ENCODE results near the gene SLC35G4. TPM values are rescaled to one million over a fixed set of nuclear protein-coding genes. Genes with fewer than 3 reads are reported as not detected.

The SLC35G4 gene
- total RNA-seq, 1 experiment from 2014 or later, result not detected

DNA sequence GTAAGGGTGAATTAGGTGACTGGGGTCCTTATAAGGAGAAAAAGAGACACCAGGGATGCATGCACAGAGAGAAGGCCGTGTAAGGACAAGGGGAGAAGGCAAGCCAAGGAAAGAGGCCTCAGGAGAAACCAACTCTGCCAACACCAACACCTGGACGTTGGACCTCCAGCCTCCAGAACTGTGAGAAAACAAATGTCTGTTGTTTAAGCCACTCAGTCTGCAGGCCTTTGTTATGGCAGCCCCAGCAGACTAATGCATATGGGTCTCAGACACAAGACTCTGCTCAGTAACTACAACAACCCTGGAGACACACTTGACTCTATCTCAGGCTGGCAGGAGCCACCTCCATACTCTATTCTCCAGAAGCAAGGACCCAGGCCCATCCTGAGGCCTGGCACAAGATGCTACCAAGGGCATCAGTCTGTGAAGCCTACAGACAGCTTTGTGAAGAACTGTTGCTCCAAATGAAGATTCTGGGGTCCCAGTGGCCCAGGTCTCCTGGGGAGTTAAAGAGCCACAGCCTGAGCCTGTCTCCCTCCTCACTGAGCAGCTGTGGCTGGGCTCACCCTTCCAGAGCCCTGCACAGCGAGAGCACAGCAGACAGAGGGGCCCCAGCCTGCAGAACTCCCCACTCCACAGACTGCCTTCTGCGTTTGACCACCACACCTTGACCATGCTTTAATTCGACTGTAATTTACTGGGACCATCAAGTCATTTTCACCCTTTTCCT is 43.0 kb upstream of the SLC35G4 start:
- H3K4me1 ChIP-seq, result no peaks in the 10 kb centered on the region
- Mint-ChIP-seq H3K4me3 (ENCODE audit: unreplicated experiment) (no peak overlapping the region), H3K27me3 (ENCODE audit: insufficient read depth, unreplicated experiment) (peaks cover 12% of the 10 kb centered on the region), H3K4me1 (ENCODE audit: low read depth, unreplicated experiment) (no peaks in the 10 kb centered on the region), H3K36me3 (ENCODE audit: insufficient read depth, unreplicated experiment) (no peaks in the 10 kb centered on the region), H3K9me3 (ENCODE audit: unreplicated experiment) (no peaks in the 10 kb centered on the region), H3K27ac (ENCODE audit: unreplicated experiment) (no peak overlapping the region)
- ChIA-PET CTCF (no interaction called here), POLR2A (no interaction called here)
- TF ChIP-seq, protein P1, sequence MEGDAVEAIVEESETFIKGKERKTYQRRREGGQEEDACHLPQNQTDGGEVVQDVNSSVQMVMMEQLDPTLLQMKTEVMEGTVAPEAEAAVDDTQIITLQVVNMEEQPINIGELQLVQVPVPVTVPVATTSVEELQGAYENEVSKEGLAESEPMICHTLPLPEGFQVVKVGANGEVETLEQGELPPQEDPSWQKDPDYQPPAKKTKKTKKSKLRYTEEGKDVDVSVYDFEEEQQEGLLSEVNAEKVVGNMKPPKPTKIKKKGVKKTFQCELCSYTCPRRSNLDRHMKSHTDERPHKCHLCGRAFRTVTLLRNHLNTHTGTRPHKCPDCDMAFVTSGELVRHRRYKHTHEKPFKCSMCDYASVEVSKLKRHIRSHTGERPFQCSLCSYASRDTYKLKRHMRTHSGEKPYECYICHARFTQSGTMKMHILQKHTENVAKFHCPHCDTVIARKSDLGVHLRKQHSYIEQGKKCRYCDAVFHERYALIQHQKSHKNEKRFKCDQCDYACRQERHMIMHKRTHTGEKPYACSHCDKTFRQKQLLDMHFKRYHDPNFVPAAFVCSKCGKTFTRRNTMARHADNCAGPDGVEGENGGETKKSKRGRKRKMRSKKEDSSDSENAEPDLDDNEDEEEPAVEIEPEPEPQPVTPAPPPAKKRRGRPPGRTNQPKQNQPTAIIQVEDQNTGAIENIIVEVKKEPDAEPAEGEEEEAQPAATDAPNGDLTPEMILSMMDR (IDR thresholded peaks at IDR 0.05; ENCODE audit: insufficient read depth in 1 of 2, low read depth in 1 of 2, low read length in 1 of 2, severe bottlenecking in 1 of 2, unreplicated experiment in 1 of 2), result no peak
- no peaks in the 10 kb centered on the region for H3K27me3 ChIP-seq (replicated peaks; ENCODE audit: control insufficient read depth, insufficient read depth, low read length)
- no TSS peak for BruUV-seq (replicated peaks)
- no peak overlapping the region for H3K4me3 ChIP-seq (ENCODE audit: low read depth, low read length)
- intact Hi-C loops (cut with micrococcal nuclease; ENCODE audit: unreplicated experiment), result no loop called here
- no peak for DNase-seq
- no peaks in the 10 kb centered on the region for H3K36me3 ChIP-seq (ENCODE audit: control insufficient read depth, insufficient read depth, low read length)
- no peaks in the 10 kb centered on the region for H3K9me3 ChIP-seq

DNA sequence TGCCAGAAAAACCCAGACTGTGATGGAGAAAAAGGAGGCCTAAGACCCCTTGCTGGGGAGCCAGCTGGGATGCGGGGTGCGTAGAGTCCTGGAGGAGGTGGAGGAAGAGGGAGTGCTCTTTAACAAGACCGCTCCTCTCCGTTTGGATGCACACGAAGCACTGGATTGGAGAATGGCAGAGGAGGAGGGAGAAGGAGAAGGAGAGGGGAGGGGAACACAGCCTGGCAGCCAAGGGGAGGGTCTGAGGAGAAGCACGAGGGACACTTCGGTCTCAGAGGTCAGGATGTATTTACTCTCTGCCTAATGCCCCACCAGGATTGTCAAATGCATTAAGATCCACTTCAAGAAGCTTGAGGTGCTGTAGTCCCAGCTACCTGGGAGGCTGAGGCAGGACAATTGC is 42.0 kb upstream of the SLC35G4 start:
- CTCF ChIA-PET, result no interaction called here

DNA sequence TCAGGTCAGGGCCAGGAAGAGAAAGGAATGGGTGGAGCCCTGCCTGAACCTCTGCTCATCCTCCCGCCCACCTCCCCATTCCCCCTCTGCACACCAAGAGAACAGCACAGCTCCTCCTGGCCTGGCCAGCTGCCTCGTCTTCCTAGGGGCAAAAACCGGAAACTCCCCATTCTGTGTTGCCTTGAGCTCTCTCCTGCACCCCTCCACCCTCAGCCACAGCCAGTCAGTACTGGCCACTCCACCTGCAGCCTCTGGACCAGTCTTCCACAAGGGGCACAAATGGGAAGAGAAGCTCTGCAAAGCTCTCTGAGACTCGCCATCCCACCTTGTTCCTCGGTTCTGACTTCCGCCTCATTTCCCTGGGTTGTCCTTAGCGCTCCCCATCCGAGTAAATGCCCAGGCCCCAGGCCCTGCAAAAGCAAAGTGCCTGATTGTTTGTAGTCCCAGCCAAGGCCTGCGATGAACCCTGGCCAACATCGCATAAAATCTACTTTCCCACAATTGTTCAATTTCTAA is 39.3 kb upstream of the SLC35G4 start:
- BruUV-seq (replicated peaks), result no TSS peak
- DNase-seq, result no peak
- Histone ChIP-seq H3K27me3 (replicated peaks; ENCODE audit: control insufficient read depth, insufficient read depth, low read length) (no peaks in the 10 kb centered on the region), H3K36me3 (ENCODE audit: control insufficient read depth, insufficient read depth, low read length) (no peaks in the 10 kb centered on the region), H3K4me1 (no peaks in the 10 kb centered on the region), H3K9me3 (no peaks in the 10 kb centered on the region), H3K4me3 (ENCODE audit: low read depth, low read length) (no peak overlapping the region)
- Mint-ChIP-seq H3K36me3 (ENCODE audit: insufficient read depth, unreplicated experiment) (no peaks in the 10 kb centered on the region), H3K9me3 (ENCODE audit: unreplicated experiment) (no peaks in the 10 kb centered on the region), H3K27ac (ENCODE audit: unreplicated experiment) (no peak overlapping the region), H3K4me3 (ENCODE audit: unreplicated experiment) (no peak overlapping the region), H3K4me1 (ENCODE audit: low read depth, unreplicated experiment) (no peaks in the 10 kb centered on the region), H3K27me3 (ENCODE audit: insufficient read depth, unreplicated experiment) (peaks cover 30% of the 10 kb centered on the region)
- POLR2A ChIA-PET, result no interaction called here
- intact Hi-C loops (cut with micrococcal nuclease; ENCODE audit: unreplicated experiment), result no loop called here
- TF ChIP-seq, protein P1 (IDR thresholded peaks at IDR 0.05; ENCODE audit: insufficient read depth in 1 of 2, low read depth in 1 of 2, low read length in 1 of 2, severe bottlenecking in 1 of 2, unreplicated experiment in 1 of 2), result no peak
- CTCF ChIA-PET, result interaction anchor here (0.7 kb wide), 1 partner anchor 172 kb away, joined by 3 read pairs; no protein-coding TSS in a partner anchor

More for the DNA sequence above, 42.0 kb upstream of the SLC35G4 start:
- DNase-seq, result no peak
- TF ChIP-seq, protein P1 (IDR thresholded peaks at IDR 0.05; ENCODE audit: insufficient read depth in 1 of 2, low read depth in 1 of 2, low read length in 1 of 2, severe bottlenecking in 1 of 2, unreplicated experiment in 1 of 2), result no peak
- no peak overlapping the region for H3K4me3 ChIP-seq (ENCODE audit: low read depth, low read length)
- intact Hi-C loops (cut with micrococcal nuclease; ENCODE audit: unreplicated experiment), result no loop called here
- H3K4me3 Mint-ChIP-seq (ENCODE audit: unreplicated experiment), result no peak overlapping the region
- no peaks in the 10 kb centered on the region for H3K4me1 Mint-ChIP-seq (ENCODE audit: low read depth, unreplicated experiment)
- no peaks in the 10 kb centered on the region for H3K9me3 ChIP-seq
- no peaks in the 10 kb centered on the region for H3K27me3 ChIP-seq (replicated peaks; ENCODE audit: control insufficient read depth, insufficient read depth, low read length)
- peaks cover 17% of the 10 kb centered on the region for H3K27me3 Mint-ChIP-seq (ENCODE audit: insufficient read depth, unreplicated experiment)
- no peaks in the 10 kb centered on the region for H3K36me3 ChIP-seq (ENCODE audit: control insufficient read depth, insufficient read depth, low read length)
- BruUV-seq (replicated peaks), result no TSS peak
- no peaks in the 10 kb centered on the region for H3K36me3 Mint-ChIP-seq (ENCODE audit: insufficient read depth, unreplicated experiment)
- no peaks in the 10 kb centered on the region for H3K4me1 ChIP-seq
- POLR2A ChIA-PET, result no interaction called here
- H3K27ac Mint-ChIP-seq (ENCODE audit: unreplicated experiment), result no peak overlapping the region
- no peaks in the 10 kb centered on the region for H3K9me3 Mint-ChIP-seq (ENCODE audit: unreplicated experiment)
